HG03103 (cell line): Measurements from ENCODE around the gene PTDSS2.
"Not testable (repeated sequence)": the region's sequence is repeated elsewhere in the genome, so short reads cannot be mapped to it uniquely, and the experiment has no call there.

ENCODE experiments used
- ATAC-seq: cut with Tn5 transposase; IDR thresholded peaks from one replicate; pipeline ENCODE4 v1.9.1; 2021; ENCODE audit warnings: low read depth; ENCODE audit not compliant: unreplicated experiment

Gene PTDSS2

GRCh38 chr11:413120-414081, 36.7 kb upstream of the PTDSS2 start:
- ATAC-seq = no peak

DNA sequence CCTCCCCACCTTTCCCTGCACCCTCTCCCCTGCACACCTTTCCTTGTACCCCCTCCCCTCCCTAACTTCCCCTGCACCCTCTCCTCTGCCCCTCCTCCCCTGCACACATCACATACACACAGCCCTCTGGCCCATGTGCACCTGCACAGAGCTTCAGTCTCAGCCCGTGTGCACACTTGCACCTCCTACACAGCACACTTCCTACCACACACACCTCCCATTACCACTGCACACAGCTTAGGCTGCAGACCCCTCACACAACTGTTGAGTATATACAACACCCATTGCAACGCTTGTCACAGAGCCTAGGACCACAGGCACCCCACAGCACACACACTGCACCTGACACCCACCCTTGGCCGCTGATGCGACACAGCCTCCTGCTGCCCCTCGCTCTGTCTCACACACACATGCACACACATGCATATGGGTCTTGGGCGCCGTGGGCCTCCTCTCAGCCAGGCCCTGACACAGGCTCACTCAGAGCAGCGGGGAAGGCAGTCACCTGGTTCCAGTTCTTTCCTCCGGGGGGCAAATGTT, 35.7 kb upstream of the PTDSS2 start:
- no peak for ATAC-seq

- ATAC-seq = no peak
These were observed 34.4 kb upstream of the PTDSS2 start for GRCh38 chr11:415640-416041.

GRCh38 chr11:416051-416756, 33.9 kb upstream of the PTDSS2 start:
- no peak for ATAC-seq

- no peak for ATAC-seq
These were observed 33.1 kb upstream of the PTDSS2 start for GRCh38 chr11:416757-417621.

- no peak for ATAC-seq
These were observed 32.3 kb upstream of the PTDSS2 start for GRCh38 chr11:417652-418342.

DNA sequence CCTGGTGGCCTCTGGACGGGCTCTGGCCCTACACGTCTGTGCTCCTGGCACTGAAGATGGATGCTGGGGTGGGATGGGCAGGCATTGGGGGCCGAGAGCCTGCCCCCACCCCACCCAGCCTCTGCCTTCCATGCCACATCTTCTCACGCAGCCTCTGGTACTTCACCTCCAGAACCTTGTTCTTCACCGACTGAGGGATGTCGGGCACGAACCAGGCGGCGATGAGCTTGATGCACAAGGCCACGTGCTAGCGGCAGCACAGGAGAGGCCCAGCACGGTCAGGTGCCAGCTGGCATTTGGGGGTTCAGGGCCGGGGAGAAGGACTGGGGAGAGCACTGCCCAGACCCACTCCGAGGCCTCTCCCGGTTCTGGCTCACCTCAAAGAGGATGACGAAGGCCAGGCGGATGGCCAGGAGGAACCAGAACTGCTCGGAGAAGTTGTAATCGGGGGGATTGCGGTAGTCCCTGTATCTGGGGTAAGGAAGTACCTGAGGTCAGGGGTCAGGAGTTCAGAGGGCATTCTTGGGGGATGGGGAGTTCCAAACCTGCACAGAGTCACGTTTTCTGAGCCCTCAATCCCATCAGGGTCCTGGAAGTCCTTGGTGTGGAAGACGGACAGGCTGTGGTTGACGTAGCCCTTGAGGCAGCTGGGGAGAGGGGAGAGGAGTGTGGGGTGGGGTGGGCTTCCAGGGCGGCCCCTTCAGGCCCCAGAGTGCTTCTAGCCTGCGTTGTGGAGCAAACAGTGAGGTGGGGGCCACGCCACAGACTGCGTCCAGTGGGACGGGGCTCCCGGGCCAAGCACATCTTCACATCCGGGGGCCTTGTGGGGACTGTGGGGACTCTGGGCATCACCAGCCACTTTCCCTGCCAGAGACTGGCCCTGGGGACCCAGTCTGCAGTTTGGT, 31.5 kb upstream of the PTDSS2 start:
- ATAC-seq = no peak

- no peak for ATAC-seq
These were observed 30.7 kb upstream of the PTDSS2 start for GRCh38 chr11:419248-420005.

DNA sequence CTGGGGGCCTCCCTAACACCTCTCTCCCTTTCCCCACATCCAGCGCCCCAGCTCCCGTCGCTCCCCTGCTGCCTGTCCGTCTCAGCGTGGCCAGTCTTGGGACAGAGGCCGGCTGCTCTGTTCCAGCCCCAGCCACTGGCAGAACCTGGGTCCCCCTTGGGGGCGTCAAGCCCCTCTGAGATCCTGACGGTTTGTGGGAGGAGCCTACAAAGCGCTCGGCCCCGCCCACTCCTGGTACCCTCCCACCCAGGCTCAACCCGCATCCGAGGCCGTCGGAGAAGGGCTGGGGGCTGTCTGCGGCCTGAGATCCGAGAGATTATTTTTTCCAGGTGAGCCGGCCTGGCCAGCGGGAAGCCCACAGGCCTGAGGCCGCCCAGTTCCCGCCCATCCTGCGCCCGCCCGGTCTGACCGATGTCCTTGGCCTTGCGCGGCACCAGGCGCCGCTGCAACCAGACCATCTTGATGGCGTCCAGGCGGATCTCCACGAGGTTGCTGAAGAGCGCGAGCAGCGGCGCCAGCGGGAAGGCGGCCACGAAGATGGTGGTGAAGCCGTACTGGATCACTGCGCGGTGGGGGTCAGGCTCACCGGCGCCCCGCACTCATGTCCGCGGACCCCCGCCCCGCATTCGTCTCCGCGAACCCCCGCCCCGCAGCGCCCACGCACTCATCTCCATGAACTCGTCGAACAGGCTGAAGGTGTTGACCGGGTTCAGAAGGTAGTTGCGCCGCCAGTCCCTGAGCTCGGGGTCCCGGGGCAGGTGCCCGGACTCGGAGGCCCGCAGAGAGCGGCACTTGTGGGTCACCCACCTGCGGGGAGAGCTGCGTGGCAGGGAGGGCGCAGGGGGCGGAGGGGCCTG, 29.8 kb upstream of the PTDSS2 start:
- no peak for ATAC-seq

DNA sequence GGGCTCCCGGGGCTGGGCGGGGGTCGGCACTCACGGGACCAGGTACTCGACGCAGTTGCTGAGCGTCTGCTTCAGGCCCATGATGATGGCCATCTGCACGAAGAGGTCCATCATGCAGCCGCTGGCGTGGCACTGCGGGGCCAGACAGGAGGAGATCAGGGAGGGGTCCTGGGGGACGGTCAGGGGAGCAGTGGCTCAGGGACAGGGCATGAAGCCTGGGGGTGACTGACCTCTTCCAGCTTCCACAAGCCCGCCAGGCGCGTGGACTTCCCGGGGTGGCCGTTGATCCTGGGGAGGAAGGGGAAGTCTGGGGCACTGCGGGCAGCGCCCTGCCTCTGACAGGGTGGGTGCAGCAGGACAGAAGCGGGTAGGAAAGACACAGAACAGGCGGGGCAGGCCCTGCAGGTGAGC, 29.2 kb upstream of the PTDSS2 start:
- no peak for ATAC-seq

DNA sequence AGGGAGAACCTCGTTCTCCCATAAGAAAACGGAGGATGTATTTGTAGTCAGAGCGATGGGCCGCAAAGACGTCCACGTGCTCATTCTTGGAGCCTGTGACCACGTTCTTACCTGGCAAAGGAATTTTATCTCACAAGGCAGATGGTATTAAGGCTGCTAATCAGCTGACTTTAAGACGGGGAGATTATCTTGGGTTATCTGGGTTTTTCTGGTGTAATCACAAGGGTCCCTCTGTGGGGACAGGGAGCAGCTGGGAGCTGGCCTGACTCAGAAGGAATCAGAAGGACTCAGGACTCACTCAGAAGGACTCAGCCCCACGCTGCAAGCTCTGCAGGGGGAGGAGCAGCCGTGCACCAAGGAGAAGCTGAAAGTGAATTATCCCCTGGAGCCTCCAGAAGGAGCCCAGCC, 27.8 kb upstream of the PTDSS2 start:
- no peak for ATAC-seq

GRCh38 chr11:424232-424631, 25.8 kb upstream of the PTDSS2 start:
- ATAC-seq = no peak

- not testable (repeated sequence) for ATAC-seq
These were observed 25.3 kb upstream of the PTDSS2 start for GRCh38 chr11:424766-425165.

DNA sequence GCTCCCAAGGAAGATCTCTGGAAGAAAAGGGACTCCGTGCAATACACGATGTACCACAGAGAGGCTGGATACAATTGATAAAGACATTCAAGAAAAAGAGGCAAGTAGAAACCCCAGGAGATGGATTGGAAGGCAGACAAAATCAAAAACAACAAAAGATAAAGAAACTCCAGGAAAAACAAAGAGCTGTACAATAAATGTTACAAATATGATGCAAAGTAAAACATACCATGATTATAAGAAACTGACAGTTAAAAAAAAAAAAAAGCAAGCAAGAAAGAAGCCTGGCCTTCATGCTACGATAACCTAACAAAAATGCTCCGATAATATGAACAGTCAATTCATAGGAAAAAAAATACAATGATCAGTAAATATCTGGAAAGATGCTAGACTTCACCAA, 24.8 kb upstream of the PTDSS2 start:
- ATAC-seq = no peak

GRCh38 chr11:426851-427250, 23.2 kb upstream of the PTDSS2 start:
- ATAC-seq = no peak

DNA sequence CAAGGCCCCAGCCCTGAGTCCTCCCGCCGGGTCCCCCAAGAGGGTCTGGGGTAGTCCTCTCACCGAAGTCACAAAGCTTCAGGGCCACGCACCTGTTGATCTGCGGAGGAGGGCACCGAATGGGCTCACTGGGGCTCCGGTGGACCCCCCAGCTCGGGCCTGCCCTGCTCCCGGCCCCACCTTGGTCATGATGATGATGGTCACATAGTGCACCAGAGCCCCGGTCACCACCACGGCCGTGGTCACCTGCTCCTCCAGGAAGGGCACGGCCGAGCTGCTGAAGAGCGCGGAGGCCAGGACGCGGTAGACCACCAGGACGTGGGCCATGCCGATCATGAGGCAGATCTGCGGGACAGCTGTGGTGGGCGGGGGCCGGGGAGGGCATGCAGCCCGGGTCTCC, 21.8 kb upstream of the PTDSS2 start:
- no peak for ATAC-seq

DNA sequence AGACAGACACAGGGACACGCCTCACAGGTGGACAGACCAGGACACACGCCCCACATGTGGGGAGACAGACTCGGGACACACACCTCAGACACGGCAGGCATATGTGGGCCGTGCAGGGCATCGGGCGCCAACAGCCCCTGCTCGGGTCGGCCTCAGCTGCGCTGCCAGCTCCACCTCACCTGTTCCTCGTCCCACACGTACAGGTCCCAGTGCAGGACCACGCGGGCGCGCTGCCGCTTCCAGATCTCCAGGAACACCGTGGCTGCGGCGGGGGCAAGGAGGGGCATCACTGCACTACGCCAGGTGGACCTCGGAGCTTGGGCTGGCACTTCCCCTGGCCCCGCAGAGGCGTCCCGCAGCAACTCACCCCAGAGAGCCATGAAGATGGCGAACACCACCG, 20.7 kb upstream of the PTDSS2 start:
- ATAC-seq = no peak
